ENCODE results near the gene ASPRV1. TPM values are rescaled to one million over a fixed set of nuclear protein-coding genes. Genes with fewer than 3 reads are reported as not detected.

ASPRV1 gene
- total RNA-seq, 1 donor from 2014 or later = 2.2 TPM

GRCh38 chr2:69989009-69989408, 27.6 kb upstream of the ASPRV1 start:
- DNase-seq (ENCODE audit: low spot score) = no peak

- DNase-seq (ENCODE audit: low spot score) = no peak
These were observed 26.7 kb upstream of the ASPRV1 start for GRCh38 chr2:69988086-69988635.

GRCh38 chr2:69986691-69987090, 25.3 kb upstream of the ASPRV1 start:
- no peak for DNase-seq (ENCODE audit: low spot score)

- peak; percentile 34 for DNase-seq (ENCODE audit: low spot score)
These were observed 24.3 kb upstream of the ASPRV1 start for GRCh38 chr2:69985688-69986087.

GRCh38 chr2:69985216-69985615, 23.8 kb upstream of the ASPRV1 start:
- DNase-seq (ENCODE audit: low spot score) = no peak

- no peak for DNase-seq (ENCODE audit: low spot score)
These were observed 22.0 kb upstream of the ASPRV1 start for GRCh38 chr2:69983392-69983966.

GRCh38 chr2:69979902-69980807, 18.7 kb upstream of the ASPRV1 start:
- DNase-seq (ENCODE audit: low spot score) = peak; percentile 15

GRCh38 chr2:69977906-69978482, 16.6 kb upstream of the ASPRV1 start:
- DNase-seq (ENCODE audit: low spot score) = no peak

GRCh38 chr2:69977186-69977585, 15.8 kb upstream of the ASPRV1 start:
- no peak for DNase-seq (ENCODE audit: low spot score)

GRCh38 chr2:69975853-69976462, 14.5 kb upstream of the ASPRV1 start:
- no peak for DNase-seq (ENCODE audit: low spot score)

GRCh38 chr2:69975136-69975852, 13.9 kb upstream of the ASPRV1 start:
- no peak for DNase-seq (ENCODE audit: low spot score)

- peak; percentile 73 for DNase-seq (ENCODE audit: low spot score)
These were observed 11.9 kb upstream of the ASPRV1 start for GRCh38 chr2:69973335-69973735.

- peak; percentile 23 for DNase-seq (ENCODE audit: low spot score)
These were observed 11.4 kb upstream of the ASPRV1 start for GRCh38 chr2:69972822-69973221.

GRCh38 chr2:69969991-69970390, 8.6 kb upstream of the ASPRV1 start:
- DNase-seq (ENCODE audit: low spot score) = no peak

- no peak for DNase-seq (ENCODE audit: low spot score)
These were observed 7.9 kb upstream of the ASPRV1 start for GRCh38 chr2:69969126-69969983.

GRCh38 chr2:69968609-69969008, 7.2 kb upstream of the ASPRV1 start:
- no peak for DNase-seq (ENCODE audit: low spot score)

GRCh38 chr2:69966496-69966895, 5.1 kb upstream of the ASPRV1 start:
- DNase-seq (ENCODE audit: low spot score) = no peak

- DNase-seq (ENCODE audit: low spot score) = no peak
These were observed 4.5 kb upstream of the ASPRV1 start for GRCh38 chr2:69965756-69966445.

- no peak for DNase-seq (ENCODE audit: low spot score)
These were observed 3.0 kb upstream of the ASPRV1 start for GRCh38 chr2:69964353-69964841.
